HL-60/S4 treated with phorbol 12-myristate 13-acetate at 8.2 ng/mL for 4 days and 3 days (cell line): ENCODE measurements around the gene SLX4IP.

Source experiments
- in situ Hi-C: fragments of 300-500 bp; cut with MboI; formaldehyde crosslinking; loops from 2 replicates; pipeline ENCODE4 v1.15.0; 2022; ENCODE audit warnings: low sequenced_read_pairs

SLX4IP gene

GRCh38 chr20:10655720-10656669 is 220.9 kb downstream of the SLX4IP start:
- in situ Hi-C loops = no loop called here

- in situ Hi-C loops = no loop called here
These were observed 222.3 kb downstream of the SLX4IP start for GRCh38 chr20:10657453-10657852.

- in situ Hi-C loops = no loop called here
These were observed 223.1 kb downstream of the SLX4IP start for GRCh38 chr20:10658051-10658823.

GRCh38 chr20:10658876-10659632 is 223.9 kb downstream of the SLX4IP start:
- in situ Hi-C loops = no loop called here

GRCh38 chr20:10659651-10660601 is 224.8 kb downstream of the SLX4IP start:
- in situ Hi-C loops = no loop called here

GRCh38 chr20:10660661-10661060 is 225.6 kb downstream of the SLX4IP start:
- in situ Hi-C loops = no loop called here

- in situ Hi-C loops = no loop called here
These were observed 226.2 kb downstream of the SLX4IP start for GRCh38 chr20:10661261-10661660.

- in situ Hi-C loops = no loop called here
These were observed 227.0 kb downstream of the SLX4IP start for GRCh38 chr20:10662151-10662550.

- in situ Hi-C loops = no loop called here
These were observed 227.8 kb downstream of the SLX4IP start for GRCh38 chr20:10662661-10663458.

- in situ Hi-C loops = no loop called here
These were observed 228.7 kb downstream of the SLX4IP start for GRCh38 chr20:10663756-10664155.

- in situ Hi-C loops = no loop called here
These were observed 230.0 kb downstream of the SLX4IP start for GRCh38 chr20:10665027-10665561.

GRCh38 chr20:10665791-10666190 is 230.7 kb downstream of the SLX4IP start:
- in situ Hi-C loops = no loop called here

GRCh38 chr20:10666221-10667076 is 231.3 kb downstream of the SLX4IP start:
- in situ Hi-C loops = no loop called here

GRCh38 chr20:10667077-10667401 is 231.9 kb downstream of the SLX4IP start:
- in situ Hi-C loops = no loop called here

- in situ Hi-C loops = no loop called here
These were observed 232.6 kb downstream of the SLX4IP start for GRCh38 chr20:10667560-10668167.

GRCh38 chr20:10668677-10669368 is 233.7 kb downstream of the SLX4IP start:
- in situ Hi-C loops = no loop called here

- in situ Hi-C loops = no loop called here
These were observed 234.8 kb downstream of the SLX4IP start for GRCh38 chr20:10669843-10670446.
